Hepatic stellate cell (primary cell): ENCODE measurements around the gene KIF2C.
"Not testable (repeated sequence)": the region's sequence is repeated elsewhere in the genome, so short reads cannot be mapped to it uniquely, and the experiment has no call there.

Experiments used
- DNase-seq: peaks from one replicate; pipeline ENCODE4 v3.0.0; 2011; ENCODE audit warnings: low spot score

The KIF2C gene

GRCh38 chr1:44719318-44719717, 20.3 kb upstream of the KIF2C start:
- DNase-seq, result no peak

GRCh38 chr1:44720281-44720680, 19.4 kb upstream of the KIF2C start:
- no peak for DNase-seq

GRCh38 chr1:44721485-44722361, 17.9 kb upstream of the KIF2C start:
- peak; percentile 69 for DNase-seq

- no peak for DNase-seq
Observed at GRCh38 chr1:44723064-44723463, 16.6 kb upstream of the KIF2C start.

- no peak for DNase-seq
Observed at GRCh38 chr1:44723496-44724295, 15.9 kb upstream of the KIF2C start.

- no peak for DNase-seq
Observed at GRCh38 chr1:44724296-44724954, 15.2 kb upstream of the KIF2C start.

- no peak for DNase-seq
Observed at GRCh38 chr1:44724955-44725698, 14.5 kb upstream of the KIF2C start.

GRCh38 chr1:44730741-44731512, 8.7 kb upstream of the KIF2C start, which contains the start of gene RNU5D-1:
TSS of gene RNU5D-1 (minus strand) at chr1:44731170.
- peak; percentile 86 for DNase-seq

GRCh38 chr1:44733365-44733764, 6.3 kb upstream of the KIF2C start:
- peak; percentile 72 for DNase-seq

- no peak for DNase-seq
Observed at GRCh38 chr1:44733784-44734183, 5.9 kb upstream of the KIF2C start.

GRCh38 chr1:44735992-44736391, 3.6 kb upstream of the KIF2C start:
- DNase-seq, result no peak

- DNase-seq, result not testable (repeated sequence)
Observed at GRCh38 chr1:44738953-44739306, 707 bp upstream of the KIF2C start.

- no peak for DNase-seq
Observed at GRCh38 chr1:44740179-44740617, 561 bp downstream of the KIF2C start.

GRCh38 chr1:44743211-44743610, 3.6 kb downstream of the KIF2C start:
- DNase-seq, result no peak

GRCh38 chr1:44747878-44748277, 8.2 kb downstream of the KIF2C start:
- no peak for DNase-seq

- DNase-seq, result no peak
Observed at GRCh38 chr1:44757420-44757819, 17.8 kb downstream of the KIF2C start.

- DNase-seq, result no peak
Observed at GRCh38 chr1:44759077-44759476, 19.4 kb downstream of the KIF2C start.

- no peak for DNase-seq
Observed at GRCh38 chr1:44760876-44761275, 21.2 kb downstream of the KIF2C start.

- DNase-seq, result not testable (repeated sequence)
Observed at GRCh38 chr1:44766421-44766820, 26.8 kb downstream of the KIF2C start.

- DNase-seq, result peak; percentile 85
Observed at GRCh38 chr1:44775078-44775929, 35.7 kb downstream of the KIF2C start, which contains the start of gene RPS8. TSS of gene RPS8 (plus strand) at chr1:44775540. CDS start at chr1:44775597, 57 bp downstream.
